RWPE2 (cell line): Measurements from ENCODE around the gene ZNF438.

ENCODE experiments used
- ATAC-seq: fragments of 200-7000 bp; cut with Tn5 transposase; 3 replicates; pipeline ENCODE4 v1.9.1; 2021; ENCODE audit warnings: low read depth
- DNase-seq: peaks from one replicate; pipeline ENCODE4 v3.0.0-alpha.2; 2020; ENCODE audit warnings: low spot score
- H3K27ac ChIP-seq: fragments of 450-650 bp; 2 replicates; pipeline ENCODE4 v1.5.1; 2017; ENCODE audit warnings: mild to moderate bottlenecking; ENCODE audit not compliant: poor library complexity, severe bottlenecking
- H3K27me3 ChIP-seq: fragments of 250-450 bp; sonication (Bioruptor Pico); 2 replicates; pipeline ENCODE4 v1.5.1; 2021; ENCODE audit warnings: mild to moderate bottlenecking, moderate library complexity; ENCODE audit not compliant: insufficient read depth, poor library complexity, severe bottlenecking
- H3K36me3 ChIP-seq: fragments of 250-450 bp; sonication (Bioruptor Pico); 2 replicates; pipeline ENCODE4 v1.5.1; 2020; ENCODE audit warnings: low read depth, mild to moderate bottlenecking, moderate library complexity
- H3K4me1 ChIP-seq: fragments of 250-450 bp; sonication (Bioruptor Pico); 2 replicates; pipeline ENCODE4 v1.5.1; 2021; ENCODE audit warnings: mild to moderate bottlenecking, moderate library complexity; ENCODE audit not compliant: insufficient read depth, poor library complexity, severe bottlenecking
- H3K4me3 ChIP-seq: fragments of 250-450 bp; sonication (Bioruptor Pico); 2 replicates; pipeline ENCODE4 v1.5.1; 2021; ENCODE audit warnings: mild to moderate bottlenecking, moderate library complexity; ENCODE audit not compliant: severe bottlenecking
- H3K9me3 ChIP-seq: fragments of 250-450 bp; sonication (Bioruptor Pico); 2 replicates; pipeline ENCODE4 v1.5.1; 2021; ENCODE audit warnings: mild to moderate bottlenecking, moderate library complexity; ENCODE audit not compliant: severe bottlenecking
- TF ChIP-seq, protein P1 (sequence below): fragments of 450-650 bp; IDR thresholded peaks from one replicate; pipeline ENCODE4 v1.5.1; 2017; ENCODE audit warnings: mild to moderate bottlenecking, moderate library complexity; ENCODE audit not compliant: poor library complexity, severe bottlenecking

Gene ZNF438

DNA sequence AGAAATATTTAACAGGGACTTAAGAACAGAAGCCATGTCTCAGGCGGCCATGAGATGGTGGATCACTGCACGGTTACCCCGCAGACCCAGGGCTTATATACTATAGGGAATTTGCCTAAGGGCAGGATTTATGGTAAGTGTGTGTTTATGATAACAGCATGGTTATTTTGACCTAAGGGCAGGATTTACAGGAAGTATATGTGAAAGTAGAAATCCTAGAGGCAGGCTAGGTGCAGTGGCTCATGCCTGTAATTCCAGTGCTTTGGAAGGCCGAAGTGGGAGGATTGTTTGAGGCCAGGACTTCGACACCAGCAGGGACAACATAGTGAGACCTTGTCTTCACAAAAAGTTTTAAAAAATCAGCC lies 43.0 kb upstream of the ZNF438 start:
- ATAC-seq = no peak

DNA sequence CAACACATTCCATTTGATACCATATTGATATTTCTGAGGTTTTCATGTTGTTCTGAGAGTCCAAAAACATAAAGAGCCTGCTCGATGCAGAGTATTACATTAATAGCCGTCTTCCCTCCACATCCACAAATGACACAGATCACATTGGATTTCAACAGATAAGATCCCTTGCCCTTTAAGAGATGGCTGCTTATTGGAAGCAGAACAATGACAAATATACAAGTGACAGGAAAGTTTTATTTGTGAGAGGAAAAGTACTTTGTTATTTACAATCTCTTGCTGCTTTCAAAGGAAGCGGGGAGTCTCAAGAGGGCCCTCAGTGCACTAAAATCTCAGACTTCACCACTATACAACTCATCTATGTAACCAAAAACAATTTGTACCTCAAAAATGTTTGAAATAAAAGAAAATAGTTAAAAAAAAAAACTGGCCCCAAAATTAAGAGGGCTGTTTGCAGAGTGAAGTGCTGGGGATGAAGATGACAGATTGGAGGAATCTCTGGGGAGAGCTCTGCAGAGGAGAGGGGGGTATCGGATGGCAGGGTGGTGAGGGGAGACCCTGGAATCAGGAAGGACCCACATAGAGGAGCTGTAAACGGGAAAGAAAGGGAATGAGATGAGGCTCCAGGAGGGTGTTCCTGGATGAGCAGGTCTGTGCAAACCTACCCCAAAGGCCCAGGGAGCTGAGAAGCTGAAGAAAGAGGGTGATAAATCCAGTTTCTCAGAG lies 42.5 kb upstream of the ZNF438 start:
- DNase-seq = no peak
- Histone ChIP-seq H3K4me3 (no peak overlapping the region), H3K4me1 (peaks cover 16% of the 10 kb centered on the region), H3K27me3 (no peaks in the 10 kb centered on the region), H3K9me3 (no peaks in the 10 kb centered on the region), H3K27ac (peak overlapping the region; percentile 70), H3K36me3 (no peaks in the 10 kb centered on the region)
- TF ChIP-seq, protein P1, sequence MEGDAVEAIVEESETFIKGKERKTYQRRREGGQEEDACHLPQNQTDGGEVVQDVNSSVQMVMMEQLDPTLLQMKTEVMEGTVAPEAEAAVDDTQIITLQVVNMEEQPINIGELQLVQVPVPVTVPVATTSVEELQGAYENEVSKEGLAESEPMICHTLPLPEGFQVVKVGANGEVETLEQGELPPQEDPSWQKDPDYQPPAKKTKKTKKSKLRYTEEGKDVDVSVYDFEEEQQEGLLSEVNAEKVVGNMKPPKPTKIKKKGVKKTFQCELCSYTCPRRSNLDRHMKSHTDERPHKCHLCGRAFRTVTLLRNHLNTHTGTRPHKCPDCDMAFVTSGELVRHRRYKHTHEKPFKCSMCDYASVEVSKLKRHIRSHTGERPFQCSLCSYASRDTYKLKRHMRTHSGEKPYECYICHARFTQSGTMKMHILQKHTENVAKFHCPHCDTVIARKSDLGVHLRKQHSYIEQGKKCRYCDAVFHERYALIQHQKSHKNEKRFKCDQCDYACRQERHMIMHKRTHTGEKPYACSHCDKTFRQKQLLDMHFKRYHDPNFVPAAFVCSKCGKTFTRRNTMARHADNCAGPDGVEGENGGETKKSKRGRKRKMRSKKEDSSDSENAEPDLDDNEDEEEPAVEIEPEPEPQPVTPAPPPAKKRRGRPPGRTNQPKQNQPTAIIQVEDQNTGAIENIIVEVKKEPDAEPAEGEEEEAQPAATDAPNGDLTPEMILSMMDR = no peak
- ATAC-seq = no peak

More for the DNA sequence above, 43.0 kb upstream of the ZNF438 start:
- Histone ChIP-seq H3K36me3 (no peaks in the 10 kb centered on the region), H3K4me3 (no peak overlapping the region), H3K9me3 (no peaks in the 10 kb centered on the region), H3K27me3 (no peaks in the 10 kb centered on the region), H3K4me1 (peaks cover 16% of the 10 kb centered on the region), H3K27ac (peak overlapping the region; percentile 70)
- no peak for DNase-seq
- TF ChIP-seq, protein P1 = no peak

DNA sequence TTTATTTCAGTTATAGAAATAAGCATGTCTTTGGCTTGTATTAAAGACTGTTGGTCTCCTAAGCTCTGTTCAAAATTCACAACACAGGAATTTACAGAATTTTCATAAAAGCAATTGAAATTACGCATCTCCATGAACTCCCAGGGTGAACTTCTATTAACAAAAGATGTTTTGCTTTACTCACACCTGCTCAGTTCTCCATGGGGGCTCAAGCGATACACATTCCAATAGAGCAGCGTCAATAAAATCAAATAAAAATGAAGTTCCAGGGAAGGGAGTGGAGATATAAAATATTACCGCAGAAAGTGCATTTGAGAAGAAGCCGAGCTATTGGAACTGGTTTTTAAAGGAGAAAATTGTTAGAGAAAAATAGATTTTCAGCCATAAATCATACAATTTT lies 41.5 kb upstream of the ZNF438 start:
- peaks cover 16% of the 10 kb centered on the region for H3K4me1 ChIP-seq
- H3K27me3 ChIP-seq = no peaks in the 10 kb centered on the region
- DNase-seq (no peak), ATAC-seq (no peak)
- H3K4me3 ChIP-seq = no peak overlapping the region
- no peaks in the 10 kb centered on the region for H3K9me3 ChIP-seq
- H3K27ac ChIP-seq = no peak overlapping the region
- TF ChIP-seq, protein P1 = no peak
- H3K36me3 ChIP-seq = no peaks in the 10 kb centered on the region

DNA sequence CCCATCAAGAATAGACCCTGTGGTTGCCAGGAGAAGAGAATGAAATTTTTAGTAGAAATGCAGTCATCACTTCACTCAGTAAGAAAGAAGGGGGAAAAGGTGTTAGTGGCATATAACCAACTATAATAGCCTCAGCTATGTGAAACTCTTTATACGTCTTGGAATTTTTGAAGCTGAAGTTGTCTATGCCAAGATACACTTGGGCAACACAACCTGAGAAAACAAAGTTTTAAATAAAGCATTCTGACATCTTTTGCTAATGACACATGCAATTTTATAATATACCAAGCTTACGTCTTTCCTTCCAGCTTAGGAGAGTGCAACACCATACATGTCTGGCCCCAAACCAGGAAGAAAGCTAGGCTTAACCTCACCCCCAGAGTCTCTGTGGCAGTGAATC lies 40.8 kb upstream of the ZNF438 start:
- no peaks in the 10 kb centered on the region for H3K27me3 ChIP-seq
- TF ChIP-seq, protein P1 = no peak
- no peak for DNase-seq

More for the DNA sequence above, 40.8 kb upstream of the ZNF438 start:
- no peak overlapping the region for H3K27ac ChIP-seq
- H3K9me3 ChIP-seq = no peaks in the 10 kb centered on the region
- peaks cover 16% of the 10 kb centered on the region for H3K4me1 ChIP-seq
- H3K4me3 ChIP-seq = no peak overlapping the region
- H3K36me3 ChIP-seq = no peaks in the 10 kb centered on the region
- no peak for ATAC-seq
